SK-N-SH treated with all-trans-retinoic acid at 6 μM for 48 hours (cell line): Measurements from ENCODE around the gene FMO3.

ENCODE experiments used
- ATAC-seq: fragments of 200-7000 bp; cut with Tn5 transposase; 3 replicates; pipeline ENCODE4 v1.9.1; 2020; ENCODE audit warnings: mild to moderate bottlenecking, moderate library complexity
- ARNTL ChIP-seq: fragments of 450-650 bp; formaldehyde crosslinking; IDR thresholded peaks from 2 replicates; pipeline ENCODE4 v1.5.0; 2020; ENCODE audit warnings: low read depth, mild to moderate bottlenecking, moderate library complexity, borderline replicate concordance
- BACH2 ChIP-seq: fragments of 250-450 bp; sonication (Bioruptor Pico); IDR thresholded peaks from 2 replicates; pipeline ENCODE4 v1.9.0; 2021; ENCODE audit warnings: mild to moderate bottlenecking, borderline replicate concordance
- CSDC2 ChIP-seq: fragments of 250-450 bp; sonication (Bioruptor Pico); IDR thresholded peaks from 2 replicates; pipeline ENCODE4 v1.5.0; 2020; ENCODE audit warnings: mild to moderate bottlenecking, moderate library complexity
- ESRRG ChIP-seq: fragments of 250-450 bp; sonication (Bioruptor Pico); IDR thresholded peaks from 2 replicates; pipeline ENCODE4 v1.6.1; 2021; ENCODE audit warnings: mild to moderate bottlenecking
- GLIS3 ChIP-seq: fragments of 250-450 bp; sonication (Bioruptor Pico); IDR thresholded peaks from 2 replicates; pipeline ENCODE4 v1.5.0; 2020; ENCODE audit warnings: mild to moderate bottlenecking, moderate library complexity
- ISL1 ChIP-seq: fragments of 250-450 bp; sonication (Bioruptor Pico); IDR thresholded peaks from 2 replicates; pipeline ENCODE4 v2.1.2; 2022; ENCODE audit warnings: mild to moderate bottlenecking, moderate library complexity
- PPARA ChIP-seq: fragments of 250-450 bp; sonication (Bioruptor Pico); IDR thresholded peaks from 2 replicates; pipeline ENCODE4 v1.5.0; 2020; ENCODE audit warnings: mild to moderate bottlenecking, borderline replicate concordance
- RARB ChIP-seq: fragments of 250-450 bp; sonication (Bioruptor Pico); IDR thresholded peaks from 2 replicates; pipeline ENCODE4 v1.8.0; 2021; ENCODE audit warnings: mild to moderate bottlenecking, moderate library complexity
- SNAI2 ChIP-seq: fragments of 250-450 bp; sonication (Bioruptor Pico); IDR thresholded peaks from 2 replicates; pipeline ENCODE4 v1.5.0; 2020; ENCODE audit warnings: mild to moderate bottlenecking, moderate library complexity
- TCF4 ChIP-seq: fragments of 250-450 bp; sonication (Bioruptor Pico); IDR thresholded peaks from 2 replicates; pipeline ENCODE4 v1.8.0; 2021; ENCODE audit warnings: mild to moderate bottlenecking, moderate library complexity, borderline replicate concordance
- TOX ChIP-seq: fragments of 250-450 bp; sonication (Bioruptor Pico); IDR thresholded peaks from 2 replicates; pipeline ENCODE4 v1.8.0; 2021; ENCODE audit warnings: mild to moderate bottlenecking, moderate library complexity, borderline replicate concordance
- ZC3H10 ChIP-seq: fragments of 250-450 bp; sonication (Bioruptor Pico); IDR thresholded peaks from 2 replicates; pipeline ENCODE4 v1.5.1; 2021; ENCODE audit warnings: mild to moderate bottlenecking, moderate library complexity
- ZFP3 ChIP-seq: fragments of 250-450 bp; sonication (Bioruptor Pico); IDR thresholded peaks from 2 replicates; pipeline ENCODE4 v1.5.0; 2020; ENCODE audit warnings: mild to moderate bottlenecking, moderate library complexity
- ZFP30 ChIP-seq: fragments of 450-650 bp; formaldehyde crosslinking; IDR thresholded peaks from 2 replicates; pipeline ENCODE4 v1.5.0; 2022; ENCODE audit warnings: mild to moderate bottlenecking, moderate library complexity
- ZNF565 ChIP-seq: fragments of 450-650 bp; formaldehyde crosslinking; conservative IDR thresholded peaks from 2 replicates; pipeline ENCODE4 v1.5.0; 2020; ENCODE audit warnings: low read depth, mild to moderate bottlenecking, moderate library complexity
- ZNF70 ChIP-seq: fragments of 450-650 bp; formaldehyde crosslinking; IDR thresholded peaks from 2 replicates; pipeline ENCODE4 v1.5.0; 2020; ENCODE audit warnings: mild to moderate bottlenecking, moderate library complexity
- ZNF8 ChIP-seq: fragments of 450-650 bp; formaldehyde crosslinking; IDR thresholded peaks from 2 replicates; pipeline ENCODE4 v1.5.0; 2020; ENCODE audit warnings: mild to moderate bottlenecking, moderate library complexity
- TF ChIP-seq, protein P1 (sequence below): fragments of 250-450 bp; sonication (Bioruptor Pico); IDR thresholded peaks from 2 replicates; pipeline ENCODE4 v1.5.1; 2020; ENCODE audit warnings: low read depth, mild to moderate bottlenecking, moderate library complexity
- TF ChIP-seq, protein P2 (sequence below): fragments of 250-450 bp; sonication (Bioruptor Pico); IDR thresholded peaks from 2 replicates; pipeline ENCODE4 v1.8.0; 2021; ENCODE audit warnings: low read depth, mild to moderate bottlenecking, moderate library complexity, borderline replicate concordance
- TF ChIP-seq, protein P3 (sequence below): fragments of 250-450 bp; sonication (Bioruptor Pico); IDR thresholded peaks from 2 replicates; pipeline ENCODE4 v1.5.0; 2020; ENCODE audit warnings: mild to moderate bottlenecking, moderate library complexity
- TF ChIP-seq, protein P4 (sequence below): fragments of 250-450 bp; sonication (Bioruptor Pico); IDR thresholded peaks from 2 replicates; pipeline ENCODE4 v1.8.0; 2020; ENCODE audit warnings: mild to moderate bottlenecking, moderate library complexity, borderline replicate concordance
- TF ChIP-seq, protein P5 (sequence below): fragments of 250-450 bp; sonication (Bioruptor Pico); IDR thresholded peaks from 2 replicates; pipeline ENCODE4 v1.5.1; 2021; ENCODE audit warnings: mild to moderate bottlenecking, moderate library complexity

Gene FMO3

DNA sequence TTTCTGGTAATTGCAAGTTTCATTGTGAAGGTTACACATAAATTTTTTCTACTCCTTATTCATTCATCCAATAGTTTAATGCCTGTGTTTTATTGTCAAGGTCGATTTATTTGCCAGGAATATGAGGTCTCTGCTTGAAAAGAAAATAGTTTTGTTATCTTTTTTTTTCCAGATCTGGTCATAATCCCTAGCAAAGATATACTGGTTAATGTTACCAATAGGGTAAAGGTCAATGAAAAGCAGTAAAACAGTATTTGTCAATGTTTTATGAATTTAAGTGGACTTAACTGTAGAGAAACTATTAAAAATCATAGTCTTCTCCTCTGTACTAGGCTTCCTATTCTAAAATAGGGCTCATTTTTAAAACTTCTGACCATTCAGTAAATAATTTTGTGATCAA lies 8.1 kb upstream of the FMO3 start:
- ATAC-seq = no peak
- TF ChIP-seq ZC3H10 (no peak), SNAI2 (no peak), ZNF8 (CRISPR knock-in tag) (no peak), ESRRG (no peak), TOX (CRISPR knock-in tag) (no peak)
- TF ChIP-seq, protein P1, sequence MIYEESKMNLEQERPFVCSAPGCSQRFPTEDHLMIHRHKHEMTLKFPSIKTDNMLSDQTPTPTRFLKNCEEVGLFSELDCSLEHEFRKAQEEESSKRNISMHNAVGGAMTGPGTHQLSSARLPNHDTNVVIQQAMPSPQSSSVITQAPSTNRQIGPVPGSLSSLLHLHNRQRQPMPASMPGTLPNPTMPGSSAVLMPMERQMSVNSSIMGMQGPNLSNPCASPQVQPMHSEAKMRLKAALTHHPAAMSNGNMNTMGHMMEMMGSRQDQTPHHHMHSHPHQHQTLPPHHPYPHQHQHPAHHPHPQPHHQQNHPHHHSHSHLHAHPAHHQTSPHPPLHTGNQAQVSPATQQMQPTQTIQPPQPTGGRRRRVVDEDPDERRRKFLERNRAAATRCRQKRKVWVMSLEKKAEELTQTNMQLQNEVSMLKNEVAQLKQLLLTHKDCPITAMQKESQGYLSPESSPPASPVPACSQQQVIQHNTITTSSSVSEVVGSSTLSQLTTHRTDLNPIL (CRISPR knock-in tag) = no peak

DNA sequence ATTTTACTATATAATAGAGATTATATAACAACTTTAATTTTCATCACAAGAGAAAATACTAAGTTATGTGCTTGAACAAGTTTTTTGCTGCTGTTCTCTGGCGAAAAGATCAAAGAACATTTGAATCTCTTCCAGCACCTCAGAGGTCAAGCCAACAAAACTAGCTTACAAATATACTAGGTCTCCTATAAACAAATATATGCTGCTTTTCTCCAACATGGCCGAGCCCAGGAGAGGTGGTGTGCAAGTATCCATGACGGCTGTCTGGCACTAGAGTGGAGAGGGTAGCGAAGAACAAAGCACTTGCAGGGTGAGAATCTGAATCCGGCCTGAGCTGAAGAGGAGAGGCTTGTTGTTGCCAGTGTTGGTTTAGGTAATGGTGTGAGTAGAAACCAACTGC lies 7.5 kb upstream of the FMO3 start:
- TF ChIP-seq, protein P1 (CRISPR knock-in tag) = no peak
- no peak for TF ChIP-seq PPARA
- TF ChIP-seq SNAI2 = no peak
- TF ChIP-seq, protein P2, sequence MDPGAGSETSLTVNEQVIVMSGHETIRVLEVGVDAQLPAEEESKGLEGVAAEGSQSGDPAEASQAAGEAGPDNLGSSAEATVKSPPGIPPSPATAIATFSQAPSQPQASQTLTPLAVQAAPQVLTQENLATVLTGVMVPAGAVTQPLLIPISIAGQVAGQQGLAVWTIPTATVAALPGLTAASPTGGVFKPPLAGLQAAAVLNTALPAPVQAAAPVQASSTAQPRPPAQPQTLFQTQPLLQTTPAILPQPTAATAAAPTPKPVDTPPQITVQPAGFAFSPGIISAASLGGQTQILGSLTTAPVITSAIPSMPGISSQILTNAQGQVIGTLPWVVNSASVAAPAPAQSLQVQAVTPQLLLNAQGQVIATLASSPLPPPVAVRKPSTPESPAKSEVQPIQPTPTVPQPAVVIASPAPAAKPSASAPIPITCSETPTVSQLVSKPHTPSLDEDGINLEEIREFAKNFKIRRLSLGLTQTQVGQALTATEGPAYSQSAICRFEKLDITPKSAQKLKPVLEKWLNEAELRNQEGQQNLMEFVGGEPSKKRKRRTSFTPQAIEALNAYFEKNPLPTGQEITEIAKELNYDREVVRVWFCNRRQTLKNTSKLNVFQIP (CRISPR knock-in tag) = no peak
- no peak for TF ChIP-seq ZC3H10
- no peak for TF ChIP-seq TCF4 (CRISPR knock-in tag)
- TF ChIP-seq CSDC2 (CRISPR knock-in tag) = no peak
- no peak for TF ChIP-seq ZNF70
- TF ChIP-seq ZFP30 (CRISPR knock-in tag) = no peak
- no peak for TF ChIP-seq ZNF8 (CRISPR knock-in tag)
- TF ChIP-seq GLIS3 (CRISPR knock-in tag) = no peak
- no peak for TF ChIP-seq ESRRG
- TF ChIP-seq TOX (CRISPR knock-in tag) = no peak
- ATAC-seq = no peak

DNA sequence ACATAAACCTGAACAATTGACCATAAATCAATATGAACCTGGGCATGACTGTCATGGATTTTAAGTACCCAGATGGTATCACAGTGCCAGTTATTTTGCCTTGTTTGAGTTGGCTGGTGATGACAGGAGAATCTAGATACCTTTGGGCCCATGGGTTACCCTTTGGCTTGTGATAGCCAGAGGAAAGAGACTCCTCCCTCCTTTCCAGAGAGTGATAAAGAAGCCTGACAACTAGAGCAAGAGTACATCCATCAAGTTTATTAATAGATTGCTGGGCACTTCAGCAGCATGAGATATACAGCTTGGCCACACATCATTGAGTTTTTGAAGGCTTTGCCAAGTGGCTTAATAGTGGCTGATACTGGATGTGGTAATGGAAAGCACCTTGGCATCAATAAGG lies 6.6 kb upstream of the FMO3 start:
- TF ChIP-seq PPARA (no peak), RARB (CRISPR knock-in tag) (no peak), ZNF8 (CRISPR knock-in tag) (no peak), ESRRG (no peak), ZFP30 (CRISPR knock-in tag) (no peak), ZC3H10 (no peak), ZNF565 (CRISPR knock-in tag) (no peak), SNAI2 (no peak), ZNF70 (no peak), ISL1 (no peak), ARNTL (CRISPR knock-in tag) (no peak), GLIS3 (CRISPR knock-in tag) (no peak), BACH2 (CRISPR knock-in tag) (no peak), ZFP3 (no peak)
- TF ChIP-seq, protein P3, sequence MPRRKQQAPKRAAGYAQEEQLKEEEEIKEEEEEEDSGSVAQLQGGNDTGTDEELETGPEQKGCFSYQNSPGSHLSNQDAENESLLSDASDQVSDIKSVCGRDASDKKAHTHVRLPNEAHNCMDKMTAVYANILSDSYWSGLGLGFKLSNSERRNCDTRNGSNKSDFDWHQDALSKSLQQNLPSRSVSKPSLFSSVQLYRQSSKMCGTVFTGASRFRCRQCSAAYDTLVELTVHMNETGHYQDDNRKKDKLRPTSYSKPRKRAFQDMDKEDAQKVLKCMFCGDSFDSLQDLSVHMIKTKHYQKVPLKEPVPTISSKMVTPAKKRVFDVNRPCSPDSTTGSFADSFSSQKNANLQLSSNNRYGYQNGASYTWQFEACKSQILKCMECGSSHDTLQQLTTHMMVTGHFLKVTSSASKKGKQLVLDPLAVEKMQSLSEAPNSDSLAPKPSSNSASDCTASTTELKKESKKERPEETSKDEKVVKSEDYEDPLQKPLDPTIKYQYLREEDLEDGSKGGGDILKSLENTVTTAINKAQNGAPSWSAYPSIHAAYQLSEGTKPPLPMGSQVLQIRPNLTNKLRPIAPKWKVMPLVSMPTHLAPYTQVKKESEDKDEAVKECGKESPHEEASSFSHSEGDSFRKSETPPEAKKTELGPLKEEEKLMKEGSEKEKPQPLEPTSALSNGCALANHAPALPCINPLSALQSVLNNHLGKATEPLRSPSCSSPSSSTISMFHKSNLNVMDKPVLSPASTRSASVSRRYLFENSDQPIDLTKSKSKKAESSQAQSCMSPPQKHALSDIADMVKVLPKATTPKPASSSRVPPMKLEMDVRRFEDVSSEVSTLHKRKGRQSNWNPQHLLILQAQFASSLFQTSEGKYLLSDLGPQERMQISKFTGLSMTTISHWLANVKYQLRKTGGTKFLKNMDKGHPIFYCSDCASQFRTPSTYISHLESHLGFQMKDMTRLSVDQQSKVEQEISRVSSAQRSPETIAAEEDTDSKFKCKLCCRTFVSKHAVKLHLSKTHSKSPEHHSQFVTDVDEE (CRISPR knock-in tag) = no peak
- TF ChIP-seq, protein P2 (CRISPR knock-in tag) = no peak
- TF ChIP-seq, protein P4, sequence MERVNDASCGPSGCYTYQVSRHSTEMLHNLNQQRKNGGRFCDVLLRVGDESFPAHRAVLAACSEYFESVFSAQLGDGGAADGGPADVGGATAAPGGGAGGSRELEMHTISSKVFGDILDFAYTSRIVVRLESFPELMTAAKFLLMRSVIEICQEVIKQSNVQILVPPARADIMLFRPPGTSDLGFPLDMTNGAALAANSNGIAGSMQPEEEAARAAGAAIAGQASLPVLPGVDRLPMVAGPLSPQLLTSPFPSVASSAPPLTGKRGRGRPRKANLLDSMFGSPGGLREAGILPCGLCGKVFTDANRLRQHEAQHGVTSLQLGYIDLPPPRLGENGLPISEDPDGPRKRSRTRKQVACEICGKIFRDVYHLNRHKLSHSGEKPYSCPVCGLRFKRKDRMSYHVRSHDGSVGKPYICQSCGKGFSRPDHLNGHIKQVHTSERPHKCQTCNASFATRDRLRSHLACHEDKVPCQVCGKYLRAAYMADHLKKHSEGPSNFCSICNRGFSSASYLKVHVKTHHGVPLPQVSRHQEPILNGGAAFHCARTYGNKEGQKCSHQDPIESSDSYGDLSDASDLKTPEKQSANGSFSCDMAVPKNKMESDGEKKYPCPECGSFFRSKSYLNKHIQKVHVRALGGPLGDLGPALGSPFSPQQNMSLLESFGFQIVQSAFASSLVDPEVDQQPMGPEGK = no peak
- TF ChIP-seq, protein P1 (CRISPR knock-in tag) = no peak
- TF ChIP-seq, protein P5, sequence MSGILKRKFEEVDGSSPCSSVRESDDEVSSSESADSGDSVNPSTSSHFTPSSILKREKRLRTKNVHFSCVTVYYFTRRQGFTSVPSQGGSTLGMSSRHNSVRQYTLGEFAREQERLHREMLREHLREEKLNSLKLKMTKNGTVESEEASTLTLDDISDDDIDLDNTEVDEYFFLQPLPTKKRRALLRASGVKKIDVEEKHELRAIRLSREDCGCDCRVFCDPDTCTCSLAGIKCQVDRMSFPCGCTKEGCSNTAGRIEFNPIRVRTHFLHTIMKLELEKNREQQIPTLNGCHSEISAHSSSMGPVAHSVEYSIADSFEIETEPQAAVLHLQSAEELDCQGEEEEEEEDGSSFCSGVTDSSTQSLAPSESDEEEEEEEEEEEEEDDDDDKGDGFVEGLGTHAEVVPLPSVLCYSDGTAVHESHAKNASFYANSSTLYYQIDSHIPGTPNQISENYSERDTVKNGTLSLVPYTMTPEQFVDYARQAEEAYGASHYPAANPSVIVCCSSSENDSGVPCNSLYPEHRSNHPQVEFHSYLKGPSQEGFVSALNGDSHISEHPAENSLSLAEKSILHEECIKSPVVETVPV = no peak
- no peak for ATAC-seq
